Hematopoietic multipotent progenitor cell treated with erythropoietin and hydrocortisone succinate and interleukin-3 and kit ligand, for 8 days (in vitro differentiated cells): Measurements from ENCODE around the gene SAXO1.
"Not testable (repeated sequence)": the region's sequence is repeated elsewhere in the genome, so short reads cannot be mapped to it uniquely, and the experiment has no call there.

Source experiments
- DNase-seq: peaks from one replicate; pipeline ENCODE4 v3.0.0-alpha.2; 2015

The SAXO1 gene, protein sequence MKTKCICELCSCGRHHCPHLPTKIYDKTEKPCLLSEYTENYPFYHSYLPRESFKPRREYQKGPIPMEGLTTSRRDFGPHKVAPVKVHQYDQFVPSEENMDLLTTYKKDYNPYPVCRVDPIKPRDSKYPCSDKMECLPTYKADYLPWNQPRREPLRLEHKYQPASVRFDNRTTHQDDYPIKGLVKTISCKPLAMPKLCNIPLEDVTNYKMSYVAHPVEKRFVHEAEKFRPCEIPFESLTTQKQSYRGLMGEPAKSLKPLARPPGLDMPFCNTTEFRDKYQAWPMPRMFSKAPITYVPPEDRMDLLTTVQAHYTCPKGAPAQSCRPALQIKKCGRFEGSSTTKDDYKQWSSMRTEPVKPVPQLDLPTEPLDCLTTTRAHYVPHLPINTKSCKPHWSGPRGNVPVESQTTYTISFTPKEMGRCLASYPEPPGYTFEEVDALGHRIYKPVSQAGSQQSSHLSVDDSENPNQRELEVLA

DNA sequence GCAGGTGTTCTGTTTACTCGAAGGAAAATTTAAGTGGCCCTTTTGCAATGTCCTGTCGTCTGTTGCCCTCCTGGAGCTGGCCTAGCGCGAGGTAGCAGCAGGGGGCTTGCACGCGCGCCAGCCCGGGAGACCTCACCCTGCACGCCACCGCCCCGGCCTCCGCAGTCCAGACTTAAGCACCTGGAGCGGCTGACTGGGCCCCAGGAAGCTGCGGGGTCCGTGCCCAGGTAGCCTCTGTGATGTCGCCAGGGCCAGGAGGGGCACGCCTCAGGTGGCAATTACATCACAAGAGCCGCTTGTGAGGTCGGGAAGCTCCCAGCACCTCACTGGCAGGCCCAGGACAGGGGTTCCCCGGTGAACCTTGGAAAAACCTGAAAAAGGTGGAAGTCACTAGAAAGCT is at the start of gene SAXO1:
TSS of gene SAXO1 (minus strand) at position 195 of the 400 bp plus-strand sequence. CDS start 301 bp downstream, outside the sequence.
- no peak for DNase-seq

DNA sequence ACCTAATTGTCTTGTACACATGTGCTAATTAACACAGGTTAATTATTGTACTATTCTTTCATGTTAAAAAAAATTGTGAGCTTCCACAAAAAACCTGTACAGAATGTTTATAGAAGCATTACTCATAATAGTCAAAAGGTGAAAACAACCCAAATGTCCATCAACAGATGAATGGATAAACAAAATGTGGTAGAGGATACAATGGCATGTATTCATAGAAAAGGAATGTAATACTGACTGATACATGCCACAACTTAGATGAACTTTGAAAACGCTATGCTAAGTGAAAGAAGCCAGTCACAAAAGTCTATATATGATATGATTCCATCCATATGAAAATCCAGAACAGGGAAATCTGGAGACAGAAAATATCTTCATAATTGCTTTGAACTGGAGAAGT is 41.8 kb upstream of the SAXO1 start:
- DNase-seq: no peak

DNA sequence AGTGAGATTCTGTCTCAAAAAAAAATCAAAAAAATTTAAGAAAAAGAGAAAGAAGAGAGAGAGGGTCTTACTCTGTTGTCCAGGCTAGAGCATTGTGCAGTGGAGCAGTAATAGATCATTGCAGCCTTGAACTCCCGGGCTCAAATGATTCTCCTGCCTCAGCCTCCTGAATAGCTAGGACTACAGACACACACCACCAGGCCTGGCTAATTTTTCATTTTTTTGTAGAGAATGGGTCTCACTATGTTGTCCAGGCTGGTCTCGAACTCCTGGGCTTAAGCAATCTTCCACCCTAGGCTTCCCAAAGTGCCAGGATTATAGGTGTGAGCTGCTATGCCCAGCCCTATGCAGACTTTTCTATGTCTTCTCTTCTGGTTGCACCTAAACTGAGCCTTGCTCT is 41.2 kb upstream of the SAXO1 start:
- no peak for DNase-seq

DNA sequence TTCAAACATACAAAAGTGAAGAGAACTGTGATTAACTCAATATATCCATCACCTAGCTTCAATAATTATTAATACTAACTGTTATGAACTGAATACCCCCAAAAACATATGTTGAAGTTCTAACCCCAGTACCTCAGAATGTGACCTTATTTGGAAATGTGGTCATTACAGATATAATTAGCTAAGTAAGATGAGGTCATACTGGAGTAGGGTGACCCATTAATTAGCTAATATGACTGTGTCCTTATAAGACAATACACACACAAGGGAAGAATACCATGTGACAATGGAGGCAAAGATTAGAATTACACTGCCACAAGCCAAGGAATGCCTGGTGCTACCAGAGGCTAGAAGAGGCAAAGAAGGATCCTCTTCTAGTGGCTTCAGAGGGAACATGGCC is 24.0 kb upstream of the SAXO1 start:
- DNase-seq: no peak

DNA sequence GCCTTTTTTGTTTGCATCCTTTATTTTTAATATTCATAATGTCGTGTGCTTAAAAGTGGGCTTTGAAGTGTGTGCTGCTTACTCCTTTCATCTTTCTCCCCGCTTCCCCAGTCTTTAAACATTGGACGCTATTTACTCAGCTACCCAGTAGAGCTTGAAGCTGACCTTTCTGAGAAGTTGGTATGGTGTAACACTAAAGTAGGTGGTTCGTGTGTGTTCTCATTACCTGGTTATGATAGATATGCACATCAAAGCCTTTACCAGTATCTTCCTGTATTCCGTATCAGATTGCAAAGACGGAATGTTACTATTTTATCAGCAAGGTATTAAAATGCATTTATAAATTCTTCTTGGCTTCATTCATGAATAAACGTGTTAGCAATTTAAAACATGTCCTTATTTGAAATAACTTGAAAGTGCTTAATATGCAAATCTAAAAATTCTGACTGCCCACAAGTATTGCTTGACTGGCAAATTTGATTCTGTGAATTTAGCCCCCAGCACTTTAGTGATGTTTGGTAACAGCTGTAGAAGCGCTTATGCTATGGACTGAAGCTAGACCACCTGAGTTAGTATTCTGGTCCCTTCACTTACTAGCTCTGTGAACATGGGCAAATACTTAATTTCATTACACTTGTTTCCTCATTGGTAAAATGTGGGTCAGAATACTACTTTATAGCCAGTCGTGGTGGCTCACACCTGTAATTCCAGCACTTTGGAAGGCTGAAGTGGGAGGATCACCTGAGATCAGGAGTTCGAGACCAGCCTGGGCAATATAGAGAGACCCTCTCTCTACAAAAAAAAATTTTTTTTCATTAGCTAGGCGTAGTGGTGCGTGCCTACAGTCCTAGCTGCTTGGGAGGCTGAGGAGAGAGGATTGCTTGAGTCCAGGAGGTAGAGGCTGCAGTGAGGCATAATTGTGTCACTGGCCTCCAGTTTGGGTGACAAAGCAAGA is 17.9 kb upstream of the SAXO1 start:
- DNase-seq: peak; percentile 9

DNA sequence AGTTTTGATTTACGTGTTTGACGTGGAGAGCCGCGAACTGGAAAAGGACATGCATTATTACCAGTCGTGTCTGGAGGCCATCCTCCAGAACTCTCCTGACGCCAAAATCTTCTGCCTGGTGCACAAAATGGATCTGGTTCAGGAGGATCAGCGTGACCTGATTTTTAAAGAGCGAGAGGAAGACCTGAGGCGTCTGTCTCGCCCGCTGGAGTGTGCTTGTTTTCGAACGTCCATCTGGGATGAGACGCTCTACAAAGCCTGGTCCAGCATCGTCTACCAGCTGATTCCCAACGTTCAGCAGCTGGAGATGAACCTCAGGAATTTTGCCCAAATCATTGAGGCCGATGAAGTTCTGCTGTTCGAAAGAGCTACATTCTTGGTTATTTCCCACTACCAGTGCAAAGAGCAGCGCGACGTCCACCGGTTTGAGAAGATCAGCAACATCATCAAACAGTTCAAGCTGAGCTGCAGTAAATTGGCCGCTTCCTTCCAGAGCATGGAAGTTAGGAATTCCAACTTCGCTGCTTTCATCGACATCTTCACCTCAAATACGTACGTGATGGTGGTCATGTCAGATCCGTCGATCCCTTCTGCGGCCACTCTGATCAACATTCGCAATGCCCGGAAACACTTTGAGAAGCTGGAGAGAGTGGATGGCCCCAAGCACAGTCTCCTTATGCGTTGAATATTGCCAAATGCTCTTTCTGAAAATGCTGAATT is 17.1 kb upstream of the SAXO1 start:
- peak; percentile 29 for DNase-seq

DNA sequence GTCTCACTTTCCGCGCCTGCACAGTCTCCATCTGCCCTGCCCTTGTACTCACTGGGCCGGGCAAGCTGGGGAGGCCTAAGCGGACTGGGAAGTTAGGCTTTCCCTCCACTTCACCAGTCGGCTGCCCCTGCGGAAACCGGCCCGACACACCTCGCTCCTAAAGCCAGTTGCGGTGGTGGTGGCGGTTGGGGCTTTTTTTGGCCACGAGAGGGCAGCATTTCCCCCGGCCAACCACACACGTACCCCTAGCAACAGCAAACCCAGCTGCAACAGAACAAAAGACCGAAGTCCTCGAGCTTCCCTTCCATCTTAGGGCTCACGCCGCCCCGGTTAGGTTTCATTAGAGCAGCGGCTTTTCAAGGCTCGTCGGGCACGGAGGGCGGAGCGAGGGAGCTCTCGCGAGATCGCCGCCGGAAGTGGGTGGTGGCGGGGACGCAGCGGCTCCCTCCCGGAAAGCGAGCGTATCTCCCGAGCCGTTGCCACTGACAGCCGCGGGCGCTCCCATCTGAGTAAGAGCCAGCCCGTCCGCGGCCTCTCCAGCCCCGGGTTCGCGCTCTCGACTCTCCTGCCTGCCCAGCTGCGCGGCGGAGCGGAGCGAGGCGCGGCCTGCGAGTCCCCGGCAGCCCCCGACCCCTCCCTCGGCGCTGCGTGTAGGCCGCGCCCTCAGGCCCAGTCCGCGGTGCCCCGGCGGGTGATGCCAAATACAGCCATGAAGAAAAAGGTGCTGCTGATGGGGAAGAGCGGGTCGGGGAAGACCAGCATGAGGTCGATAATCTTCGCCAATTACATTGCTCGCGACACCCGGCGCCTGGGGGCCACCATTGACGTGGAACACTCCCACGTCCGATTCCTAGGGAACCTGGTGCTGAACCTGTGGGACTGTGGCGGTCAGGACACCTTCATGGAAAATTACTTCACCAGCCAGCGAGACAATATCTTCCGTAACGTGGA is 16.2 kb upstream of the SAXO1 start, which contains the start of gene RRAGA:
TSS of gene RRAGA (plus strand) at position 462 of the 951 bp plus-strand sequence. CDS start at position 695, 233 bp downstream.
- peak; percentile 95 for DNase-seq

DNA sequence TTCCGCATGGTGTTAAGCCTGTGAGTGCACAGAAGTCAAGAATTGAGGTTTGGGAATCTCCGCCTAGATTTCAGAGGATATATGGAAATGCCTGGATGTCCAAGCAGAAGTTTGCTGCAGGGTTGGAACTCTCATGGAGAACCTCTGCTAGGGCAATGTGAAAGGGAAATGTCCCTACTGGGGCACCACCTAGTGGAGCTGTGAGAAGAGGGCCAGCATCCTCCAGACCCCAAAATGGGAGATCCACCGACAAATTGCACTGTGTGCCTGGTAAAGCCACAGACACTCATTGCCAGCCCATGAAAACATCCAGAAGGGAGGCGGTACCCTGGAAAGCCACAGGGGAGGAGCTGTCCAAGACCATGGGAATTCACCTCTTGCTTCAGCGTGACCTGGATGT is 3.6 kb upstream of the SAXO1 start:
- DNase-seq: no peak

DNA sequence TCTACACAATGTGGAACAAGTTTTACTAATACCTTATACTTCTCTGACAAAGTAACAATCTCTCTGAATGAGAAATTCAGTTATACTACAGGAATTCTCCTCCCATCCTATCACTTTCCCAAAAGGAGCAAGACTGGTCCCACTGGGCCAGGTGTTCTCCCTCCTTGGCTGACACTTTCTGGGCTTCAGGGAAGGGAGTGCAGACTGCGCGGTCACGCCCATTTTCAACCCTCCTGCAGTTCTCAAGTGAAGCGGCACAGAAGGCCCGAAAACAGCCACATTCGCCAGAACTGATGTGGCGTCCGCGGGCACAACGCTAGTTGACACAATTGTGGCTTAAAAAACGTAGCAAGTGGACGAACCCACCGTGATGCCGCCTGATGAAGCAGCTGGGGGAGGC is 603 bp downstream of the SAXO1 start:
- no peak for DNase-seq

DNA sequence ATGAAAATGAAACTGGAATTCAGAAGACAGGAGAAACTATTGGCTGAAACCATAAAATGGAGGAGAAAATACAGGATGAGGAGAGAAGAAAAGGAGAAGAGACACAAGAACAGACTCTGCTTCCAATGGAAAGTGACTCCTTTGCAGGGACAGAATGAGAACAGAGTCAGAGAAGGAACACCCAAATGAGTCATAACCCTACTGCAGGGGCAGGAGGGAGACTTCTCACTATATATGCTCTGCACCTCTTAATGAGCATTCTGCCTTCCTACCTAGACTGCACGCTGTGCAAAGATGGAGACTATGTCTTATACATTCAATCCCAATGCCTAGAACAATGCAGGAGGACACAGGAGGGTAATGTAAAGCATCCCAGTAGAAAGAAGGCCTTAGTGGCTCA is 2.1 kb downstream of the SAXO1 start:
- no peak for DNase-seq

DNA sequence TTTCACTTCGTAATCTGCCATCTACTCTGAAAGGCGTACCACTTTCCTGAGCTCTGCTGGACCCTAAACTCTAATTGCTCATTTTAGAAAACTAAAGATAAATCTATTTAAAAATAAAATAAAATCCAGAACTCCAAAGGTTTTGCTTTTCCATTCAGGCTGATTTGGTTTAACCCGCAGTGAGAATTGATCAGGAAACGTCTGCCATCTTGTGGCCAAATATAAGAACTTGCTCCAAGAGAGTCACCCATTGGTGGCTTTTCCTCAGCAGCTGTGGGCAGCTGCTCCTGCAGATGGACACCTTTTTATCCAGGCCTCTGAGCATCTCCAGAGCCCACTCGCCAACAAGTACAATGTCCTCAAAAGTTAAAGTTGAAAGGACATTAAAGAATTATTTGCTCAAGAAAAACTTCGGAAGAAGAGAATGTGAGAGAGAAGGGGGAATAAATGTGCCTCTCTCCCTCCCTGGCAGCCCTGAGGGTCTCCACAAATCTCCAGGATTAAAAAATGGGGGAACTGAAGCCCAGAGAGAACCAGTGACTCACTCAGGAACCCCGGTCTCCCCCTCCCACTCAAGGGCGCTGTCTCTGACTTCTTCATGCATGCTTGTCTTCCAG is 4.1 kb downstream of the SAXO1 start:
- peak; percentile 69 for DNase-seq

DNA sequence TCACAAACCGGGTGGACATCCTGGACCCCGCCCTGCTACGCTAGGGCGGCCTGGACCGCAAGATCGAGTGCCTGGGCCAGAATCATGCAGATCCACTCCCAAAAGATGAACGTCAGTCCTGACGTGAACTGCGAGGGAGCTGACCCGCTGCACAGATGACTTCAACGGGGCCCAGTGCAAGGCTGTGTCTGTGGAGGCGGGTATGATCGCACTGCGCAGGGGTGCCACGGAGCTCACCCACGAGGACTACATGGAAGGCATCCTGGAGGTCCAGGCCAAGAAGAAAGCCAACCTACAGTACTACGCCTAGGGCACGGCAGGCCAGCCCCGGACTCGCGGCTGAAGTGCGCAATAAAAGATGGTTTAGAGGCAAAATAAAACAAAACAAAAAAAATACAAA is 5.2 kb downstream of the SAXO1 start:
- no peak for DNase-seq

DNA sequence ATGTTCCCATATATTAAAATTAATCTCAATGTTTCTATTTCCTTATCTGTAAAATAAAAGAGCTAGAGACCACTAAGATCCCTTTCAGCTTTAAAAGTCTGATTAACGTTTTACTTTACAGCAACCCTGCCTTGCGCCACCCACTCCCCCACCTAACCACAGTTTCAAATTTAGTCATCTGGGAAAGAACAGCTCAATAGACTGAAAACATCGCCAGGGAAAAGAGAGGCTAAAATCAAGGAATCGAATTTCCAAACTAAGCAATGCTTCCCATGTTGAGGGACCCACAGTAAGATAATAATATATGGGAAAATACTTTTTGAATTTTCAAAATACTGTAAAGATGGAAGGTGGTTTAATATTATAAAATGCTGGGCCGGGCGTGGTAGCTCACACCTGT is 6.6 kb downstream of the SAXO1 start:
- DNase-seq: no peak

DNA sequence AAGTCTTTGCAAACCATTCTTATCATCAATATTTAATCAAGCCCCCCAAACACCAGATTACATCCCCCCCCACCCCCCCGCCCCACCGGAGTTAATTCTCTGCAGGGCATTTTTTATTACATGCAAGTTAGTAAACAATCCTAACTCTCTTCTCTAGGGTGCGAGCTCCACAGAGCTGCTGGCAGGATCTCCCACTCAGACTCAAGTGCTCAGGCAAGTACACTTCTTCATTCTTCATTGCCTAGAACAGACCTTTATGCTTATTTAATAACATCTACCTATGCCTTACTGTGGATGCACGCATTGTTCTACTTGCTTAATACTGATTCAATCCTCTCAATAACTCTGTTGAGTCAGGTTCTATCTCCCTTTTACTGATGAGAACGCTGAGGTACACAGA is 9.9 kb downstream of the SAXO1 start:
- no peak for DNase-seq

DNA sequence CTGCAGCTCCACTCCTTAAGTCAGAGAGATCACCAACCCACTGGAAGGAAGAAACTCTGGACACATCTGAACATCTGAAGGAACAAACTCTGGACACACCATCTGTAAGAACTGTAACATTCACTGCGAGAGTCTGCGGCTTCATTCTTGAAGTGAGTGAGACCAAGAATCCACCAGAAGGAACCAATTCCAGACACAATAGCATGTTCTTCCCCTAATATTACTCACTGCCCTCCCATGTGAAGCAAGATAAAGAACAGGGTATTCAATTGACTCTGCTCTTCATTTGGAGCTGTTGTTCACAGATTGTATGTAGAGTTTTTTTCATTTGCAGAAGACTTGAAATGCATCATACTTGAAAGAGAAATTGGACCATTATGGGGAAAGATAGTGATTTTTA is 10.8 kb downstream of the SAXO1 start:
- no peak for DNase-seq

DNA sequence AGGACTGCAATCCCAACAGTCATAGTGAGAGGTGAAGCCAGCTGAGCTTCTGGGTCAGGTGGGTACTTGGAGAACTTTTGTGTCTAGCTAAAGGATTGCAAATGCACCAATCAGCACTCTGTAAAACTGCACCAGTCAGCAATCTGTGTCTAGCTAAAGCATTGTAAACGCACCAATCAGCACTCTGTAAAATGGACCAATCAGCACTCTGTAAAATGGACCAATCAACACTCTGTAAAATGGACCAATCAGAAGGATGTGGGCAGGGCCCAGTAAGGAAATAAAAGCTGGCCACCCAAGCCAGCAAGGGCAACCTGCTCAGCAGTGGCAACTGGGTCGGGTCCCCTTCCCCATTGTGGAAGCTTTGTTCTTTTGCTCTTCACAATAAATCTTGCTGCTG is 11.4 kb downstream of the SAXO1 start:
- DNase-seq: not testable (repeated sequence)

DNA sequence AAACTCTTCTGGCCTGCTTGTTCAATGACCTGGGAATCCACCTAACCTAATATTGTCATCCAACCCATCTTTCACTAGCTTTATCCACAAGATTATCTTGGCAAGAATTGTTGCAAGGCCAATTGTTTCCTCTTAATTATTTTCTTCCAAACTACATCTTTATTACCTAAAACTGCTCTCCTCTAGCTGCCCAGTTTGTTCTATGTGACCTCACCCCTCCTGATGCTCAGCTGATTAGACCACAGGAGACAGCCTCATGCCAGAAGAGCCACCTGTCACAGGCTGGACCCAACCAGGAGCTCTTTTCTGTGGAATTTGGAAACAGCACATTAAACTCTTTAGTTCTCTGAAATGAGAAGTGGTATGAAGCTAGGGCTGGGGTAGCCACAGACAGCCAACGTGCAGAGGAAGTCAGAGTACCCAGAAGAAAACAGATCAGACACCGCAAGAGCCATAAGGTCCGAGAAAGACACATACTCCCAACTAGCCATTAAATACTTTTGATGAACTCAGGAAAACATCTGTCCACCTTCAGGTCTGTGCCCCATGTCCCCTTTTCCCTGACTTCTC is 12.0 kb downstream of the SAXO1 start:
- no peak for DNase-seq

DNA sequence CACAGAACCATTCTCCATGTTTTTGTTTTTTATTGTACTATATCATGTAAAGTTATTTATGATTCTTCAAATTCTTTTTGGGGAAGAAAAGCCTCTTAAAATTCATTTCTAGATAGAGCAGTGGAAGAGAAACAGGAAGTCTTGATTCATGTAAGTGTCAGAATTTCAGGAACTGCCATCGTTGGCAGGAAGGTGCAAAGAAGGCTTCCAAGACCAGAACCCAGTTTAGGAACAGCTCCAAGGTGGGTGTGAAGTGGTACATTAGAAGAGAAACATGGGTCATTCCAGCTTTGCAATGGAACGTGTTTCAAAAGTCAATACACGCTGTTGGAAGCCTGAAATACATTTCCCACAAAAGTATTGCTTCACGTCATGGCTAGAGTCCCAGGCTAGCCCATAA is 14.8 kb downstream of the SAXO1 start:
- DNase-seq: no peak

DNA sequence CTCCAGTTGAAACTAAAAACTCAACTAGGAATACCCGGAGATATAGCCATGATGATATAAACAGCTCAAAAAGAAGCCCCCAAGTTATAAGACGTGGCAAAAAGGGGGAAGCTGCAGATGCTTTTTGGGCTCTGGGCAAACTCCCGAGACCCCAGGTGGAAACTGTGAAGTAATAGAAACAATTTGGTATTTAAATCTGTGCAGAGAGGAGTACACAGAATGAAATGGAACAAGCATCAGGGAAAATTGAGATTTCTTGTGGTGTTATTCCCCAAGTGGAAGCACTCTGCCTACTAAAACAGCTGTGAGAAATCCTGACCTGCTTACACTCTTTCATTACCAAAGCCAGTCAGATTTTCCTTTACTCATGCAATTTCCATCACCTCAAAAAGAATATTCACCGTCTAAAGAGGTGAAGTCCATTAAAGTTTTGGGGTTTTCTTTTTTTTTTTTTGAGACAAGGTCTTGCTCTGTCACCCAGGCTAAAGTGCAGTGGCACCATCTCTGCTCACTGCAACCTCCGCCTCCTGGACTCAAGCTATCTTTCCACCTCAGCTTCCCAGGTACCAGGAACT is 23.5 kb downstream of the SAXO1 start:
- no peak for DNase-seq

DNA sequence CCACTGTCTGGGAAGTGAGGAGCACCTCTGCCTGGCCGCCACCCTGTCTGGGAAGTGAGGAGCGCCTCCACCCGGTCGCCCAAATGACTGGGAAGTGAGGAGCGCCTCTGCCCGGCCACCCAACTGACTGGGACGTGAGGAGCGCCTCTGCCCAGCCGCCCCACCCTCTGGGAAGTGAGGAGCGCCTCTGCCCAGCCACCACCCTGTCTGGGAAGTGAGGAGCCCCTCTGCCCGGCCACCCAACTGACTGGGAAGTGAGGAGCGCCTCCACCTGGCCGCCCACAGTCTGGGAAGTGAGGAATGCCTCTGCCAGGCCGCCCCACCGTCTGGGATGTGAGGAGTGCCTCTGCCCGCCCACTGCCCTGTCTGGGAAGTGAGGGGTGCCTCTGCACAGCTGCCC is 32.9 kb downstream of the SAXO1 start:
- no peak for DNase-seq
